Hematopoietic multipotent progenitor cell treated with erythropoietin and hydrocortisone succinate and interleukin-3 and kit ligand, for 4 days (in vitro differentiated cells): ENCODE data around the gene USP34.

Experiments
- DNase-seq: peaks from one replicate; pipeline ENCODE4 v3.0.0-alpha.2; 2015

The USP34 gene

GRCh38 chr2:61283443-61284160 is 187.3 kb downstream of the USP34 start:
- no peak for DNase-seq

DNA sequence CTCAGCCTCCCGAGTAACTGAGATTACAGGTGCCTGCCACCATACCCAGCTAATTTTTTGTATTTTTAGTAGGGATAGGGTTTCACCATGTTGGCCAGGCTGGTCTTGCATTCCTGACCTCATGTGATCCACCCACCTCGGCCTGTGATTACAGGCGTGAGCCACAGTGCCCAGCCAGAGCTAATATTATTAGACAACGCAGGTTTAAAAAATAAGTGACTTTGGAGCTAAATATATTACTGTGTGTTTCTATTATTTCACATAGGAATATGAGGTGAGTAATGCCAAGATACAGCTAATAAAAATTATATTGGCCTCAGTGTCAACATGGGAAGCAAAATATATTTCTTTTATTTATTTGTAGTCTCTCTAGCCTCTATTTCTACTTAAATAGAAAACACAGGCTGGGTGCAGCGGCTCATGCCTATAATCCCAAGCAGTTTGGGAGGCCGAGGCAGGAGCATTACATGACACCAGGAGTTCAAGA is 188.7 kb downstream of the USP34 start:
- no peak for DNase-seq

GRCh38 chr2:61281321-61281720 is 189.6 kb downstream of the USP34 start:
- peak; percentile 69 for DNase-seq

- DNase-seq: no peak
These were observed 193.1 kb downstream of the USP34 start for GRCh38 chr2:61277756-61278155.

DNA sequence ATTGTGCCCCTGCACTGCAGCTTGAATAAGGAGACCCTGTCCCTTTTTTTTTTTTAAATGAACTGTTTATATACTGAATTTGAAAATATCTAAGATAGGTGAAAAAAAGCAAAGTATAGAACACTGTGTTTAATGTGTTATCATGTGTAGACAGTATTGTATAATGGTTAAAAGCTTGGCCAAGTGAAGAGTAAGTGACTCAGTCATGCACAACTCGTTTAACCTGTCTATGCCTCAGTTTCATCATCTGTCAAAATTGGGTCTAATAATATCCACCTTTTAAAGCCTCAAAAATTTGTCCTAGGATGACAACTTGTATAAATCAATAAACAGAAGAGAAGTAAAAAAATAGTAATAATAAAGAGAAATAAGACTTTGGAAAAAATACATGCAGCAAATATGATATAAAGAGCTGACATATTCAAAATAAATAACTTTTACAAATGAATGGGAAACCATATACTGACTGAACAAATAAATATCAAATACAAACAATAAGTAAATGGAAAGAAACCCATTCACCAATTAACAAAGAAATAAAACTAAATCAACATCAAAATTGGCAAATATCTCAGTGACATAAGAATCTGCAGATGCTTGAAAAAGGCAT is 195.2 kb downstream of the USP34 start:
- no peak for DNase-seq

- peak; percentile 53 for DNase-seq
These were observed 198.3 kb downstream of the USP34 start for GRCh38 chr2:61272421-61273070.

GRCh38 chr2:61268249-61268648 is 202.6 kb downstream of the USP34 start:
- DNase-seq: peak; percentile 31

GRCh38 chr2:61266632-61267505 is 204.0 kb downstream of the USP34 start:
- peak; percentile 58 for DNase-seq

DNA sequence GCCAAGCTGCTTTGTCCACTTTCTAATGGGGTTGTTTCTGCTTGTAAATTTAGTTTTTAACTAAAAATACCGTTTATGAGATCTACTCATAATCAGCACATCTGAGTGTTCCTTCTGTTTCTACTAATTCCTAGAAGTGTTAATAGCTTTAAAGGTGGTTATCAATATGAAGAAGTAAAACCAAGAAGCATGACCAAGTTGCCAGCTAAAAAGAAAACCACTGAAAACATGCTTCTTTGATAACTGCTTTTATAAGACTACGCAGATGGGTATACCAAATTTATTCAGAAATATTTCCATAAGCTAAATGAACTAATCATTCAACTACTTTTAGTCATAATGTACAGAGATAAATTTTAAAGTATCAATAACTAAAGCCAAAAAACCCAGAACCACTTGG is 207.1 kb downstream of the USP34 start:
- DNase-seq: peak; percentile 70

- DNase-seq: peak; percentile 22
These were observed 208.2 kb downstream of the USP34 start for GRCh38 chr2:61262699-61263098.

- DNase-seq: no peak
These were observed 213.4 kb downstream of the USP34 start for GRCh38 chr2:61257446-61257845.

DNA sequence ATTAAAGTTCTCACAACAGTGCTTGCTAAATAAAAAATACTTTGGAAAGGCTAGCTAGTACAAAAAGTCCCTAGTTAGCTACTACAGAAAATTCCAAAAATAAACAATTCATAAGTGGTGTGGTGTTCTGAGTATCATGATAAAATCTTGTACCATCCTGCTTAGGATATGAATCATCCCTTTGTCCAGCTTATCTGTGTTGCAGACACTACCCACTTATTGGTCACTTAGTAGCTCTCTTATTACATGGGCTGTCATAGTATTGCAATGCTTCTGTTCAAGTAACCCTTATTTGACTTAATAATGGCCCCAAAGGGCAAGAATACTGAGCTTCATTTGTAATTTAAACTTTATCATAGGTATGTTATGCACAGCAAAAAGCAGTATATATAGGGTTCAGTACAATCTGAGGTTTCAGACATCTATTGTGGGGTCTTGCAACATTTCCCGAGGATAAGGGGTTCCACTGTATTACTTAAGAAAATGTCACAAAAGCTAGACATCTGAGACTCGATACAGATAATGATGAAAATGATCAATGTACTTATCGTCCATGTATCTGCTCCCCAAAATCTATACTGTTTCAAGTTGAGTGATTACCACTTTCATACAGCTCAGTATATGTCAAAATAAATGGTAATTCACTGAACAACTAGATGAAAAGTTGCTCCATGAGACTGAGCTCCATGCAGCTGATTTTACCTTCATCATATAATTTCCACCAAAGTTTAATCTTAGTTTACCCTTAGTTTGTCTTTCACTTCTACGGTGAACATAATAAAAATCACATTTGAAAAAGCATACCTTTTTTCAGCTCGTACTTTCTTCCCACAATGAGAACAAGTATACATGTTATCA is 215.1 kb downstream of the USP34 start:
- DNase-seq: peak; percentile 65

DNA sequence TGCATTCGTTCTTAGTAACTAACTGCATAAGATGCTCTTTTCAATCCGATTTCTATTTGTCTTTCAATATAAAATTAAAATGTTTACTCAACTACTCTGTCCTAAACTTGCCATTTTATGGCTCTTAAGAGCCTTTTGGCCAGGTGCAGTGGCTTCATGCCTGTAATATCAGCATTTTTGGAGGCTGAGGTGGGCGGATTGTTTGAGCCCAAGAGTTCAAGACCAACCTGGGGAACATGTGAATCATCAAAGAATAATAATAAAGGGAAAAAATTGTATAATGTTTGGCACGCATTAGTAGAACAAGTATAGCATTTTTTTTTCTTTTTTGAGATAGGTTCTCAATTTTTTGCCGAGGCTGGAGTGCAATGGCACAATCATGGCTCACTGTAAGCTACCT is 216.4 kb downstream of the USP34 start:
- no peak for DNase-seq

DNA sequence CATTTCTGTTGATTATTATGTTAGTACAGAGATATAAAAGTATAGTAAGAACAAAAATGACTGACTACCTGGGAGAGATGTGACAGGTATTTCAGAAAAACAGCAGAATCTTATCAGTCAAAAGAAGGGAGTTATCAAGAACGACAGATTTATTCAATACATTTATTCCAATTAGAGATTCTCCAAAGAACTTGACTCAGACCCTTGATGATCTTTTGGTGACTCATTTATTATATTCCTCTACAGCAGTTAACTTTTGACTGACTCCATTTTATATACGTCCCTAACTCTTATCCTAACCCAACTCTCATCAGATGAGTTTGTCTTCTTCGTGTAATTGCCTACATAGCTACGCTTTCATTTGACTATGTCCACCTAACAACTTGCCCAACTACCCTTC is 217.8 kb downstream of the USP34 start:
- DNase-seq: no peak

GRCh38 chr2:61252031-61252430 is 218.9 kb downstream of the USP34 start:
- no peak for DNase-seq

- DNase-seq: no peak
These were observed 221.3 kb downstream of the USP34 start for GRCh38 chr2:61249521-61250071.

DNA sequence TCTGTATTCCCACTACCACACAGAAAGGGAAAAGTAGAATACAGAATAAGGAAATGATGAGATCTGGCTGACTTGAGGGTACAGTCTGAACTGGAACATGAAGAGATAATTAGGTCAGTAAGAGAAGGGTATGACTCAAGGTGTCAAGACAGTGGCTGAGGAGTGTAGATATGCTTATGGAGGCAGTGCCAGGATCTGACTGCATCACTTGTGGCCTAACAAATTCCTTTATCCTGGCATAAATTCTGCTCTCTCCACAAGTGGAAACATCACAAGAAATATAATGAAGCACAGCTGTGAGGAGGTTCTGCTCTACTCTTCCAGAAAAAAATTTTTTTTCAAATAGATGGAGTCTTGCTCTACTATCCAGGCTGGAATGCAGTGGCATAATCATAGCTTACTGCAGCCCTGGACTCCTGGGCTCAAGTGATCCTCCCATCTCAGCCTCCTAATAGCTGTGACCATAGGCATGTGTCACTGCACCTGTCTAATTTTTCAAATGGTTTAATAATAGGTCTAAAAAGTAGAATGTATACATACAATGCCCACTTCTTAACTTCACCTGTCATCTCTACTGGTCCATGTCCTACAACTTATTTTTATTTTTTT is 223.6 kb downstream of the USP34 start:
- peak; percentile 40 for DNase-seq

GRCh38 chr2:61244694-61245093 is 226.2 kb downstream of the USP34 start:
- no peak for DNase-seq

DNA sequence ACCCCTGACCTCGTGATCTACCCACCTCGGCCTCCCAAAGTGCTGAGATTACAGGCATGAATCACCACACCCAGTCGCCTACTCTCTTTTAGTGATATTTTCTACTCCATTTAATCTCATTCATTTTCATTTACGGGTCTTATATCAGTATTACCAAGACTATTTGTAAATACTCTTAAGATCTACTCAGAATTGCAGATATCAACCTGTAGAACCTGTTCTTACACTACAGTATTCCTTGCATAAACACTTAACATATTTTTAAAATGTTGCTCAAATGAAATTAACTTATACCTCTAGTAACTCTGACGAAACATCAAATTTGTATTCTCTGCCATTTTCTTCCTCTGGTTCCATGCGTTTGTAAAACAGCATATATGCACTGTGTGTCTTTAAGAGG is 229.6 kb downstream of the USP34 start:
- DNase-seq: no peak

GRCh38 chr2:61238219-61239012 is 232.5 kb downstream of the USP34 start:
- peak; percentile 8 for DNase-seq
